HepG2 (cell line): ENCODE measurements around the gene FOXA1.
A peak's percentile ranks its signal among the peaks of the same experiment; 100 is the strongest.

ENCODE experiments used
- KLF9 ChIP-seq: IDR thresholded peaks from 2 replicates; pipeline ENCODE4 v1.6.1; 2016; ENCODE audit warnings: low read depth
- ZFX ChIP-seq: sonication (generic); formaldehyde crosslinking; IDR thresholded peaks from 2 replicates; pipeline ENCODE4 v1.4.0; 2020; ENCODE audit warnings: mild to moderate bottlenecking, low read depth, missing genetic modification reagents, moderate library complexity

DNA sequence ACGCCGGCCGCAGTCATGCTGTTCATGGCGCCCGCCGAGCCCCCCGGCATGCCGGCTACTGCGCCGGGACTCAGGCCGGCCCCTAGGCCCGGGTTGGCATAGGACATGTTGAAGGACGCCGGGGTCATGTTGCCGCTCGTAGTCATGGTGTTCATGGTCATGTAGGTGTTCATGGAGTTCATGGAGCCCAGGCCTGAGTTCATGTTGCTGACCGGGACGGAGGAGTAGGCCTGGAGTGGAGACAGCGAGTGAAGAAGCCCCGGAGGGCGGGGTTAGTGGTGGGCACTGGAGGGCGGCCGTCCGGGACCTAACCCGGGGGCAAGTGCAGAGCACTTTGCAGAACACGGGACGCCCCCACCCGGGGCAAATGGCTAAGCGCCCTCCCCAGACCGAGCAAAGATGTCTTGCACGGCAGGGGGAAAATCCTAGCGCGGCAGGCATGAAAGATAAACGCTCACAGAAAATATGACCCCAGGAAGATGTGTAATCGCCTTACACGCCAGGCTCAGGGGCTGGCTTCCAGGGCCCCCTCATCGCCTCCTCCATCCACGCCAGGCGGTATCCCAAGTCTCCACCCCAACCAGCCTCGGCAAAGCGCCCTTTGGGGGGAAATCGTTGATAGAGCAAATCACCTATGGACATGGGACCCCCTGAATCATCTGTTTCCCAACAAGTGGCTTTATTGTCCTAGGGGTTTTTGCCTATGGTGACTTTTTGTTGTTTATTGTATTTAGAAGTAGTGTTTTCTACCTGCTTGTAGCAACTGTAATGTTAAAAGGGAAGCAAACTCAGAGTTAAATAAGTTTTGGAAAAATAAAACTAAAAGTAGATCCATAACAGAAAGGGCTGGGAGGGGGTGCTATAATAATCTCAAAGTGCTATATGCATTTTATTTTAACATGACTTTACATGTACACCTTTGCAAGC lies 2.3 kb downstream of the FOXA1 start:
- TF ChIP-seq KLF9 (0 out of 2 replicates have a peak, but pooled peaks have one; percentile 32), ZFX (peak; percentile 27; the same call in 1 of the 2 replicates)
